Activated CD4-positive, alpha-beta T cell treated with anti-CD3 and anti-CD28 coated beads, Interleukin-2, Interleukin-6, amounts not matched to agents 100 ng/mL and 50 ng/mL, durations not matched to agents 16 hours and 8 hours (primary cell): ENCODE data around the gene IGDCC3.
"Not testable (repeated sequence)": the region's sequence is repeated elsewhere in the genome, so short reads cannot be mapped to it uniquely, and the experiment has no call there.

Experiments
- DNase-seq: peaks from one replicate; pipeline ENCODE4 v3.0.0-alpha.2; 2020

IGDCC3 gene

GRCh38 chr15:65368302-65369211, 9.2 kb downstream of the IGDCC3 start:
- no peak for DNase-seq

DNA sequence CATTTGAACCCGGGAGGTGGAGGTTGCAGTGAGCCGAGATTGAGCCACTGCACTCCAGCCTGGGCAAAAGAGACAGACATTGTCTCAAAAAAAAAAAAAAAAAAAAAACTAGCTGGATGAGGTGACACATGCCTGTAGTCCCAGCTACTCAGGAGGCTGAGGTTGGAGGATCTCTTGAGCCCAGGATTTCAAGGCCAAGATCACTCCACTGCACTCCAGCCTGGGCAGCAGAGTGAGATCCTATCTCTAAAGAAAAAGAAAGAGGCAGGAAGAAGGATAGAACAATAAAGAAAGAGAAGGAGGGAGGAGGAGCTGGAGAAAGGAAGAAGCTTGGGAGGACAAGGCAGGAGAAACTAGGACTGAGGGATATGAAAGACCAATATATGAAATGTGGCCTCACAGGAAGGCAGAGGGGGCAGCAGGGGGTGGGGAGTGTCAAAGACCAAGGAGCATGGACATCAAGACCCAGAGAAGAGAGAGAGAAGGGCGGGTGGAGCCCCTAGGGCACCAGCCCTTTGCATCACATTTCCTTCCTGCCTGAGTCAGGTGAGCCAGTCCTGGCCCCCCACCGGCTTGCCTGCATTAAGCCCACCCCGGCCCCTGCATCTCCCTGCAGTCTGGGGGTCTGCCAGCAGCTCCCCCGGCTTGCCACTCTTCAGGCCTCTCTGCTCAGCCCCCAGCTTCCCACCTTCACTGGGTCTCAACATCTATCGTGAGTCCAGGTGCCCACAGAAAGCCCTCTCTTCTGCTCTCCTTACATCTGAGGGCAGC, 11.5 kb downstream of the IGDCC3 start:
- no peak for DNase-seq

GRCh38 chr15:65365229-65365628, 12.6 kb downstream of the IGDCC3 start:
- DNase-seq, result no peak

- DNase-seq, result no peak
Measured at GRCh38 chr15:65363766-65364165, 14.0 kb downstream of the IGDCC3 start.

DNA sequence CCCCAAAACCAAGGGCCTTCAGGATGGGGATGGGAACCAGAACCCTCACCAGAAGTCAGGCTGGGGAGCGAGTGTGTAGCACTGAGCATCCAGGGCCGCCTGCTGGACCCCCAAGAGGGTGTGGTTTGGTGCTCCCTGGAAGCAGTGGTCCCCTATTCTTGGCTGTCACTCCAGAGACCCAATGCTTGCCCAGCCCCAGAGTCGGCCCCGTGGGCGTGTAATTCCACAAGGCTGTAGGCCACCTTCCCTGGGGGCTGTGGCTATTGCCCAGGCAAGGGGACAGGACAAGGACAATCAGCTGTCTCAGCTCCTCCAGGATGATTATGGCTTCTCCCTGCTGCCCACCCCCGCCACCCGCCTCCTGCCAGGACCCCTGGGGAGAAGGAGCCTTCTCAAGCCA, 14.5 kb downstream of the IGDCC3 start:
- no peak for DNase-seq

DNA sequence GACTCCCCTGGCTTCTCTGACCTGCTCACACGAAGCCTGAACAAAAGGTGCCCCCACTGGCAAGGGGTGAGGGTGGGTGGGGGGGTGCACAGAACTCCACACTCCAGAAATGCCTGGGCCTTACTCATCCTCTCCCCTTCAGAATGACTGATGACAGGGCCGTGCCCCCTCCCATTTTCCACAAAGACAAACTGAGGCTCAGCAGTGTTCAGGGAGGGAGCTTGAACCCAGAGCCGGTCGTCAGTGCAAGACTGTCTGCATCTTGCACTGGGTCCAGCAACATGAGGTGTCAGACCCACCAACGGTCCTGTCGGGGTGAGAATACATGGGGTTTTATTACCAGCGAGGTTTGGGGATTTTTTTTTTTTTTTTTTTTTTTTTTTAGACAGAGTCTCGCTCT, 15.3 kb downstream of the IGDCC3 start:
- no peak for DNase-seq

DNA sequence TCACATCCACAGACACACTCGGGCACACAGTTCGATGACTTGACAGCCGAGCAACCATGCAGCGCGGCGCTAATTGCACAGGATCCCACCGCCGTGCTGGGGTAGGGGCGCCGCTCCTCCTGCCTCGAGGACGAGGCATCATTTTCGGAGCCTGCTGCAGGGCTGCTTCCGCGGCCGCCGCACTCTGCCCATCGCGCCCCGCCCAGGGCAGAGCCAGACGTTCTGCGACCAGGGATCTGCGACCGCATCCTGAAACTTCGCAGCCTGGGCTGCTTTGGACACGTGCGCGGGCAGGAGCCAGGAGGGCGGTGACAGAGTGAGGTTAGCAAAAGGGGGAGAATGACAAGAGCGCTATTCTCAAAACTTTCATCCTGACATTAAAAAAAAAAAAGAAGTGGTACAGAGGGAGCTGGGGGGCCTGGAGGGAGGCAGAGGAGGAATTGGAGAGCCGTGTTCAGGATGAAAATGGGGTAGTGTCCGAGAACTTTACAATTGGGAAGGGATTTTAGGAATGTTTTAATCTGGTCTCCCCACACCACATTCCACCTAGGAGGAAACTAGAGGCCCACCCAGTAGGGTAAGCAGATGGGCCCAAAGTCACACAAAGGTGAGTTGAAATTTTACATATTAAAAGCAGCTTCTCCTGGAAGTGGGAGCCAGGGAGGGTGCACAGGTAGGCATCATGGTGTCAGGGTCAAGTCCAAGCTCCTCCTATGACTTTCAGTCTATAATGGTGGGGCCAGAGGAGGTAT, 15.9 kb downstream of the IGDCC3 start:
- DNase-seq, result no peak

GRCh38 chr15:65360506-65360905, 17.3 kb downstream of the IGDCC3 start:
- no peak for DNase-seq

DNA sequence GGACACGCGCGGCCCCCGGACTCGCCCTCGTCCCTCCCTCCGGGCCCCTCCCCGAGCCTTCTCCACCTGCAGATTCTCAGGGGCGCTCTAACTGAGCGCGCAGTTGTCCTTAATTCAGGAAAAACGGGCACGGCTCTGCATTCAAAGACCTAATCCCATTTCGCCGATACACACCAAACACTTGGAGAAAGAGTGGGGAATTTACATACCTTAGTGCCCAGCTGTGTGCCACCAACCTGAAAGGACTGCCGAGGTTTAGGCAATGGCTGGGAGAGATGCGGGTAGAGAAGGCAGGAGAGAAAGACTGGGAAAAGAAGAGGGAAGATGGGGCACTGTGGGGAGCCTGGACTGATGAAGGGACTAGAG, 21.8 kb downstream of the IGDCC3 start:
- DNase-seq, result no peak

GRCh38 chr15:65355173-65355987, 22.4 kb downstream of the IGDCC3 start:
- no peak for DNase-seq

DNA sequence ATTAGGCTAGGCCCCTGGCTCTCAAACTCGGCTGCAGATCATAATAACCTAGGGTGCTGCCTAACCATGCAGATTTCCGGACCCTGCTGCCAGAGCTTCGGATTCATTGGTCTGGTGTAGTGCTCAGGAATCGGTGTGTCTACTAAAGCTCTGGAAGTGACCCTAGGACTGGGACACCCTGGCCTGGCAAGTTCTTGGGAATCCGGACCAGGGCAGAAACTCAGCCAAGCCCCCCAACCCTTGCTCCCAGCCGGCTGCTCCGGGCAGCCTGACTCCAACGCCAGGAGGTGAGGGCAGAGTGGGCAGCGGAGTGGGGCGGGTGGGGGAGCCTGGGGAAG, 23.0 kb downstream of the IGDCC3 start:
- DNase-seq, result no peak

- DNase-seq, result not testable (repeated sequence)
Measured at GRCh38 chr15:65351972-65352371, 25.8 kb downstream of the IGDCC3 start.

DNA sequence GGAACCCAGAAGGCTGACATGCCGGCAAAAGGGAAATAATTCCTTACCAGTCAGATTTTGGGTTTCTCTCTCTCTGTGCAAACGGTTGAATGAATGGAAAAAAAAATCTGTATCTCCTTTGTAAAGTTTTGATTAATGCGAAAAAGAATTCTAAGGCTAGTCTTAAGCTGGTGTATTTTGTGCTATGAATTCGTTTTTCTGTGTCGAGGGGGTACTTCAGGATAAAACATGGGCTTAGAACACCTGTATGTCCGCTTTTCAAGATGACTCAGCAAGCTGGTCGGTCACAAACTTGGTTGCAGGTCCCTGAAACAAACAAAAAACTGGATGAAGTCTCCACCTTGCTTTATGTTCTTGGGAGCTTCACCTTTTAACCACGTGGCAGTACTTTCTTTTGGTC, 28.5 kb downstream of the IGDCC3 start:
- DNase-seq, result no peak

DNA sequence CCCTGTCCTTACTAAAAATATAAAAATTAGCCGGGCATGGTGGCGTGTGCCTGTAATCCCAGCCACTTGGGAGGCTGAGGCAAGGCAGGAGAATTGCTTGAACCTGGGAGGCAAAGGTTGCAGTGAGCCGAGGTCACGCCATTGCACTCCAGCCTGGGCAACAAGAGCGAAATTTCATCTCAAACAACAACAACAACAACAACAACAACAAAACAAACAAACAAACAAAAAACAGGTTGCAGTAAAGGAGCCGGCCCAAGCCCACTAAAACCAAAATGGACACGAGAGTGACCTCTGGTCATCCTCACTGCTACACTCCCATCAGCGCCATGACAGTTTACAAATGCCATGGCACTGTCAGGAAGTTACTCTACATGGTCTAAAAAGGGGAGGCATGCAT, 30.0 kb downstream of the IGDCC3 start:
- not testable (repeated sequence) for DNase-seq

GRCh38 chr15:65346856-65347598, 30.8 kb downstream of the IGDCC3 start:
- DNase-seq, result no peak

GRCh38 chr15:65344914-65345275, 32.9 kb downstream of the IGDCC3 start:
- DNase-seq, result no peak

DNA sequence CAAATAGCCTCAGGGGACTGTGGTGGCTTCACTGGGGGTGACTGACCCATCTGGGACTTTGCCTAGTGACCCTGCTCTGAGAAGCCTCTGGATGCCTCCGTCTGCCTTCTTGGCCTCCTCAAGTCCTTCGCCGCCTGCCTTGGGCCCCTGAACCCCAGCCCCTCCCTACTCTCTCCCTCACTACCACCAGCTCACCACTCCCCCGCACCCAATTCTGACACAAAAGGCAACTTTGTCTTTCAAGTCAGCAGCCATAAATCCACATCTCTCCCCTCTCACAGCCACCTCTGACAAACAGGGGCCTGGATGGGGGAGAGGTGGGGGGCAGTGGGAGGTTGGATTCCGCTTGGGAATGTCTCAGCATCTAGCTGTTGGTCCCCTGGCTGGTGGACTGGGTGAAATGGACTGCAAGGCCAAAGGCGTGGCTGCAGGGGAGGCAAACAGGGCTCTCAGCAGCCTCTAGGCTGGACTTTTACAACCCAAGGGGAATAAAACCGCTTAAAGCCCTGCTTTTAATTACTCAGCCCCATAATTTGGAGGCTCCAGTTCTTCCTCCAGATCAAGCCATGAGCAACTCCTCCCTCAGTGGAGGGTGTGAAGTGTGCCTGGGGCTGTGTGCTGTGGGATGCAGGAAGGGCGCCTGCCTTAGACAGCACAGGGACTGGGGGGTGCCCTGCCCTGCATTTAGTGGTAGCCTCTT, 33.4 kb downstream of the IGDCC3 start:
- DNase-seq, result no peak

GRCh38 chr15:65343374-65343981, 34.3 kb downstream of the IGDCC3 start:
- DNase-seq, result no peak

DNA sequence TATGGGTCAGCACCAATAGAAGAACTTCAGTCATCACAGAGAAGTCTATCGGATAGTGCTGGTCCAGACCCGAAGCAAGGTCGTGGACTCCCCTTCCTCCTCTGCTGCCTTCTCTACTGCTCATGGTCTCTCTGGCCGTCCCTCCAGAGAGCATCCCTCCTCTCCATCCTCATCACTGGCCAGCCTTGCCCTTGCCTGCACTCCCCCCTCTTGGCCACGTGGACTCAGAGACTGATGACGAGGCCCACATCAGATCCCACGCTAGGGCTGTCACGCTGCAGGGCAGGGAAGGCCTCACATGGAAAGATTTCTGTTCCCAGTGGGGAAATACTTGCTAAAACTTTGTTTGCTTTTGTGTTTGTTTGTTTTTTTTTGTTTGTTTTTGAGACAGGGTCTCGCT, 35.3 kb downstream of the IGDCC3 start:
- no peak for DNase-seq

DNA sequence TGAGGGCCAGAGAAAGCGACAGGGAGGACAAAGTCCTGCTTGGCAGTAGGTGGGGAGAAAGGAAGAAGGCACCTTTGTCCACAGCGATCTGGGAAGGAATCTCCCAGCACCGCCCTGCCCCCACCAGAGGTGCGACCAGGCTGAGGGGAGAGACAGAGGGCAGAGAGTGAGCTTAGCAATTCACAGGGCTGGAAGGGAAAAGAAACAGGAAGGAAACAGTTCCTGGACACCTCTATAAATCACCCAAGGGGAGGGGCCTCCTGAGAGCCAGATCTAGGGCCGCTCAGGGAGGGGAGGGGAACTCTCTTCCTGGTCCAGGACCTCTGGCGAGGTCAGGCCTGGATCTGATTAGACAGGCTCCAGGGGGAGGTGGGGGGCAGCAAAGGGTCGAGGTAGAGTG, 37.9 kb downstream of the IGDCC3 start:
- no peak for DNase-seq

- no peak for DNase-seq
Measured at GRCh38 chr15:65339416-65339815, 38.4 kb downstream of the IGDCC3 start.
